IMR-90 (cell line): ENCODE results near the gene PRR16. TPM values are rescaled to one million over a fixed set of nuclear protein-coding genes. Genes with fewer than 3 reads are reported as not detected.
A peak's percentile ranks its signal among the peaks of the same experiment; 100 is the strongest.

Experiments
- ATAC-seq: fragments of 200-7000 bp; cut with Tn5 transposase; 2 replicates; pipeline ENCODE4 v1.9.1; 2020; ENCODE audit warnings: low read depth, mild to moderate bottlenecking, moderate library complexity
- BruUV-seq: library from RNA; stranded (reverse); fragments of 400-500 nt; replicated peaks from 2 replicates; lab custom pipeline; 2021; lab: Mats Ljungman, UMichigan
- CTCF ChIA-PET: fragments of 300-600 bp; formaldehyde crosslinking; extraction: SDS; loops from one replicate; lab custom pipeline; 2021; ENCODE audit warnings: antibody characterized with exemption; lab: Yijun Ruan, JAX
- POLR2A ChIA-PET: fragments of 300-600 bp; sonication (Branson Sonifier 250); formaldehyde crosslinking; loops from one replicate; lab custom pipeline; 2022; ENCODE audit warnings: antibody characterized with exemption; ENCODE audit not compliant: unreplicated experiment; lab: Charles Lee
- DNase-seq: peaks from one replicate; pipeline ENCODE4 v3.0.0; 2013
- H2AFZ ChIP-seq: replicated peaks from 2 replicates; pipeline ENCODE3; 2013; ENCODE audit warnings: low read length, mild to moderate bottlenecking; ENCODE audit not compliant: poor library complexity
- H2AK5ac ChIP-seq: 2 replicates; pipeline ENCODE4 v1.6.1; 2013; ENCODE audit warnings: low read depth, low read length, inconsistent platforms
- H2AK9ac ChIP-seq: replicated peaks from 2 replicates; pipeline ENCODE3; 2013; ENCODE audit warnings: mild to moderate bottlenecking, low read depth, low read length, moderate library complexity; ENCODE audit not compliant: poor library complexity
- H2BK120ac ChIP-seq: 2 replicates; pipeline ENCODE4 v1.6.1; 2013; ENCODE audit warnings: low read depth, low read length, inconsistent platforms
- H2BK15ac ChIP-seq: 3 replicates; pipeline ENCODE4 v1.6.1; 2013; ENCODE audit warnings: low read depth, low read length, inconsistent platforms
- H2BK20ac ChIP-seq: 2 replicates; pipeline ENCODE4 v1.6.1; 2013; ENCODE audit warnings: low read depth, mild to moderate bottlenecking, inconsistent platforms, low read length, moderate library complexity
- H2BK5ac ChIP-seq: 2 replicates; pipeline ENCODE4 v1.6.1; 2013; ENCODE audit warnings: mild to moderate bottlenecking, low read depth, low read length, inconsistent platforms; ENCODE audit not compliant: poor library complexity, severe bottlenecking
- H3K14ac ChIP-seq: replicated peaks from 2 replicates; pipeline ENCODE4 v1.6.1; 2013; ENCODE audit warnings: low read depth, low read length, inconsistent platforms
- H3K18ac ChIP-seq: 2 replicates; pipeline ENCODE4 v1.6.1; 2013; ENCODE audit warnings: low read depth, low read length, control low read depth
- H3K23ac ChIP-seq: 2 replicates; pipeline ENCODE4 v1.6.1; 2013; ENCODE audit warnings: low read depth, low read length, inconsistent platforms
- H3K27ac ChIP-seq: 2 replicates; pipeline ENCODE4 v1.5.1; 2013; ENCODE audit warnings: mild to moderate bottlenecking, control low read depth, low read length; ENCODE audit not compliant: insufficient read depth
- H3K27me3 ChIP-seq: 2 replicates; pipeline ENCODE4 v1.6.1; 2013; ENCODE audit warnings: low read length; ENCODE audit not compliant: control insufficient read depth, insufficient read depth
- H3K36me3 ChIP-seq: 2 replicates; pipeline ENCODE4 v1.6.1; 2013; ENCODE audit warnings: low read length, mixed read lengths; ENCODE audit not compliant: control insufficient read depth, insufficient read depth
- H3K4ac ChIP-seq: 2 replicates; pipeline ENCODE4 v1.6.1; 2013; ENCODE audit warnings: low read depth, low read length, inconsistent platforms
- H3K4me1 ChIP-seq: 2 replicates; pipeline ENCODE4 v1.6.1; 2013; ENCODE audit warnings: low read length, mixed read lengths; ENCODE audit not compliant: control insufficient read depth, insufficient read depth
- H3K4me2 ChIP-seq: 2 replicates; pipeline ENCODE4 v1.6.1; 2013; ENCODE audit warnings: low read depth, mild to moderate bottlenecking, control low read depth, low read length, moderate library complexity
- H3K4me3 ChIP-seq: 2 replicates; pipeline ENCODE4 v1.5.1; 2013; ENCODE audit warnings: low read depth, mild to moderate bottlenecking, control low read depth, low read length, moderate library complexity; ENCODE audit not compliant: insufficient read depth
- H3K56ac ChIP-seq: 2 replicates; pipeline ENCODE4 v1.6.1; 2013; ENCODE audit warnings: low read length, inconsistent platforms; ENCODE audit not compliant: insufficient read depth; ENCODE audit errors: extremely low read depth
- H3K79me1 ChIP-seq, 2 experiments: 2 replicates each; pipeline ENCODE4 v1.6.1; 2013; ENCODE audit warnings: low read length in 2 of 2, inconsistent platforms in 1 of 2, low read depth in 1 of 2
- H3K9ac ChIP-seq: 2 replicates; pipeline ENCODE4 v1.6.1; 2013; ENCODE audit warnings: low read depth, low read length, control low read depth
- H3K9me1 ChIP-seq: 2 replicates; pipeline ENCODE4 v1.6.1; 2013; ENCODE audit warnings: low read length, inconsistent platforms; ENCODE audit not compliant: insufficient read depth
- H3K9me3 ChIP-seq: 2 replicates; pipeline ENCODE4 v1.6.1; 2013; ENCODE audit warnings: low read length; ENCODE audit not compliant: control insufficient read depth, insufficient read depth
- H4K20me1 ChIP-seq: 2 replicates; pipeline ENCODE4 v1.6.1; 2013; ENCODE audit warnings: low read length, inconsistent platforms; ENCODE audit not compliant: insufficient read depth
- H4K5ac ChIP-seq: 2 replicates; pipeline ENCODE4 v1.6.1; 2013; ENCODE audit warnings: mild to moderate bottlenecking, low read depth, low read length, control low read depth
- H4K8ac ChIP-seq, 2 experiments: 2 replicates each; pipeline ENCODE4 v1.6.1; 2013; ENCODE audit warnings: low read depth in 2 of 2, low read length in 2 of 2, control low read depth in 1 of 2, inconsistent platforms in 1 of 2
- H4K91ac ChIP-seq: 2 replicates; pipeline ENCODE4 v1.6.1; 2013; ENCODE audit warnings: low read depth, low read length, inconsistent platforms; ENCODE audit not compliant: insufficient read depth
- BHLHE40 ChIP-seq: fragments of 150-350 bp; IDR thresholded peaks from 2 replicates; pipeline ENCODE4 v1.6.1; 2016; ENCODE audit warnings: mild to moderate bottlenecking, low read depth, low read length
- CEBPB ChIP-seq: IDR thresholded peaks from 2 replicates; pipeline ENCODE4 v1.6.1; 2012; ENCODE audit warnings: low read depth, low read length, improper control_type of control experiment
- CHD1 ChIP-seq: IDR thresholded peaks from 2 replicates; pipeline ENCODE4 v1.6.1; 2012; ENCODE audit warnings: low read depth, low read length, improper control_type of control experiment
- CTCF ChIP-seq: conservative IDR thresholded peaks from 2 replicates; pipeline ENCODE4 v1.5.1; 2012; ENCODE audit warnings: mild to moderate bottlenecking, low read depth, low read length, improper control_type of control experiment
- ELK1 ChIP-seq: fragments of 150-350 bp; IDR thresholded peaks from 2 replicates; pipeline ENCODE4 v1.6.1; 2016; ENCODE audit warnings: low read depth, mild to moderate bottlenecking, low read length, moderate library complexity, borderline replicate concordance
- MAZ ChIP-seq: IDR thresholded peaks from 2 replicates; pipeline ENCODE4 v1.6.1; 2012; ENCODE audit warnings: low read depth, mild to moderate bottlenecking, low read length, improper control_type of control experiment, moderate library complexity, borderline replicate concordance
- MXI1 ChIP-seq: IDR thresholded peaks from 2 replicates; pipeline ENCODE4 v1.6.1; 2012; ENCODE audit warnings: low read depth, mild to moderate bottlenecking, low read length, moderate library complexity, borderline replicate concordance
- NFE2L2 ChIP-seq: fragments of 150-350 bp; IDR thresholded peaks from 2 replicates; pipeline ENCODE4 v1.6.1; 2016; ENCODE audit warnings: low read depth, mild to moderate bottlenecking, low read length
- POLR2A ChIP-seq: IDR thresholded peaks from 2 replicates; pipeline ENCODE4 v1.6.1; 2012; ENCODE audit warnings: mild to moderate bottlenecking, low read depth, low read length
- RCOR1 ChIP-seq: IDR thresholded peaks from 2 replicates; pipeline ENCODE4 v1.6.1; 2012; ENCODE audit warnings: mild to moderate bottlenecking, low read length, improper control_type of control experiment; ENCODE audit not compliant: insufficient replicate concordance
- RFX5 ChIP-seq: IDR thresholded peaks from 2 replicates; pipeline ENCODE4 v1.8.0; 2012; ENCODE audit warnings: low read depth, mild to moderate bottlenecking, low read length, moderate library complexity
- SMC3 ChIP-seq: fragments of 150-350 bp; IDR thresholded peaks from 2 replicates; pipeline ENCODE4 v1.6.1; 2016; ENCODE audit warnings: low read depth, mild to moderate bottlenecking, antibody characterized with exemption, low read length, moderate library complexity
- WGBS, 2 experiments: methylation state at CpG; one replicate each; pipeline versions ENCODE4 v1.1.5 to v1.1.7; 2013; ENCODE audit warnings: missing lambda C conversion rate in 2 of 2; ENCODE audit not compliant: insufficient read length in 1 of 2; ENCODE audit errors: extremely low coverage in 2 of 2; 5-methylcytosine and 5-hydroxymethylcytosine counted together
- dilution Hi-C: fragments of 300-500 bp; cut with HindIII; formaldehyde crosslinking; loops from one replicate; pipeline ENCODE4 v1.14.3; 2018; ENCODE audit warnings: low sequenced_read_pairs; ENCODE audit not compliant: unreplicated experiment
- in situ Hi-C: fragments of 300-500 bp; cut with MboI; formaldehyde crosslinking; loops from 3 replicates; pipeline ENCODE4 v1.14.3; 2019; ENCODE audit warnings: low sequenced_read_pairs, inconsistent platforms, mixed read lengths
- intact Hi-C: fragments of 100-400 bp; cut with micrococcal nuclease; formaldehyde crosslinking; loops from 2 replicates; pipeline ENCODE4 v1.10.0; 2022
- polyA plus RNA-seq, 3 experiments: library from polyadenylated mRNA; depleted of rRNA; stranded (reverse); fragments of >200 nt; gene quantifications; 2 replicates each; pipeline ENCODE4 v1.2.3, GENCODE V29; 2012; ENCODE audit warnings: low replicate concordance in 1 of 3
- total RNA-seq: library from RNA; depleted of rRNA; stranded (reverse); fragments of >200 nt; gene quantifications from 2 replicates; pipeline ENCODE4 v1.2.3, GENCODE V29; 2012

PRR16 gene
- total and polyA plus RNA-seq, 2 of the 4 experiments (the other 2 are of a cell fraction): 9.9 to 45.2 TPM

DNA sequence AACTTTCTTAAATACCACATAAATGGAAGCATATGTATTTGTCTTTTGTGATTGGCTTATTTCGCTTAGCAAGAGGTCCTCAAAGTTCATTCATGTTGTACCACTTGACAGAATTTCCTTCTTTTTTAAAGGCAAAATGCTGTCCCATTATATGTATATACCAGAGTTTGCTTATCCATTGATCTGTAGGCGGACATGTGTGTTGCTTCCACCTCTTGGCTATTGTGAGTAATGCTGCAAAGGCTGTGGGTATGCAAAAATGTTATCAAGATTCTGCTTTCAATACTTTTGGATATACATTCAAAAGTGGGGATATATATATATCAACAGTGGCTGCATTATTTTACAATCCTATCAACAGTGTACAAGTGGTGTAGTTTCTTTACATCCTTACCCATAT is 271.0 kb downstream of the PRR16 start:
- no peak overlapping the region for H2BK5ac ChIP-seq
- H3K4ac ChIP-seq: no peak overlapping the region
- no peaks in the 10 kb centered on the region for H3K27me3 ChIP-seq
- no peak overlapping the region for H3K18ac ChIP-seq
- intact Hi-C loops: no loop called here
- H3K4me2 ChIP-seq: no peak overlapping the region
- no peaks in the 10 kb centered on the region for H4K20me1 ChIP-seq
- ATAC-seq (no peak), DNase-seq (peak; percentile 7)
- no peaks in the 10 kb centered on the region for H3K4me1 ChIP-seq
- H3K56ac ChIP-seq: no peak overlapping the region
- no peak overlapping the region for H3K9ac ChIP-seq
- H2AK5ac ChIP-seq: no peak overlapping the region
- CTCF ChIA-PET: interaction anchor here (0.9 kb wide), 1 partner anchor 17 kb away, joined by 4 read pairs; no protein-coding TSS in a partner anchor
- no peak overlapping the region for H2BK15ac ChIP-seq
- POLR2A ChIA-PET: no interaction called here
- H4K5ac ChIP-seq: no peak overlapping the region
- no peak overlapping the region for H3K27ac ChIP-seq
- H2BK120ac ChIP-seq: no peak overlapping the region
- no TSS peak for BruUV-seq
- no peaks in the 10 kb centered on the region for H3K36me3 ChIP-seq
- H3K9me3 ChIP-seq: no peaks in the 10 kb centered on the region
- H3K14ac ChIP-seq: no peak overlapping the region
- no peak overlapping the region for H2AFZ ChIP-seq
- H2AK9ac ChIP-seq: no peak overlapping the region
- no CpG with 5 or more reads among the region's 2 CpGs for WGBS, 2 experiments
- in situ Hi-C loops: no loop called here
- no peaks in the 10 kb centered on the region for H3K9me1 ChIP-seq
- dilution Hi-C loops: no loop called here
- H4K91ac ChIP-seq: no peak overlapping the region
- H4K8ac ChIP-seq: no peak overlapping the region
- no peak overlapping the region for H2BK20ac ChIP-seq
- H3K4me3 ChIP-seq: no peak overlapping the region
- TF ChIP-seq CTCF (no peak), MAZ (no peak), ELK1 (no peak), POLR2A (no peak), RCOR1 (no peak), CEBPB (no peak), NFE2L2 (no peak), MXI1 (no peak), CHD1 (no peak), RFX5 (no peak), BHLHE40 (no peak), SMC3 (no peak)
- no peak overlapping the region for H3K23ac ChIP-seq
- no peaks in the 10 kb centered on the region for H3K79me1 ChIP-seq
